Smooth muscle cell of the brain vasculature (primary cell): ENCODE measurements around the gene NOTCH1.

ENCODE experiments used
- DNase-seq: peaks from one replicate; pipeline ENCODE4 v3.0.0-alpha.2; 2012; ENCODE audit warnings: low read depth, low spot score

Gene NOTCH1

DNA sequence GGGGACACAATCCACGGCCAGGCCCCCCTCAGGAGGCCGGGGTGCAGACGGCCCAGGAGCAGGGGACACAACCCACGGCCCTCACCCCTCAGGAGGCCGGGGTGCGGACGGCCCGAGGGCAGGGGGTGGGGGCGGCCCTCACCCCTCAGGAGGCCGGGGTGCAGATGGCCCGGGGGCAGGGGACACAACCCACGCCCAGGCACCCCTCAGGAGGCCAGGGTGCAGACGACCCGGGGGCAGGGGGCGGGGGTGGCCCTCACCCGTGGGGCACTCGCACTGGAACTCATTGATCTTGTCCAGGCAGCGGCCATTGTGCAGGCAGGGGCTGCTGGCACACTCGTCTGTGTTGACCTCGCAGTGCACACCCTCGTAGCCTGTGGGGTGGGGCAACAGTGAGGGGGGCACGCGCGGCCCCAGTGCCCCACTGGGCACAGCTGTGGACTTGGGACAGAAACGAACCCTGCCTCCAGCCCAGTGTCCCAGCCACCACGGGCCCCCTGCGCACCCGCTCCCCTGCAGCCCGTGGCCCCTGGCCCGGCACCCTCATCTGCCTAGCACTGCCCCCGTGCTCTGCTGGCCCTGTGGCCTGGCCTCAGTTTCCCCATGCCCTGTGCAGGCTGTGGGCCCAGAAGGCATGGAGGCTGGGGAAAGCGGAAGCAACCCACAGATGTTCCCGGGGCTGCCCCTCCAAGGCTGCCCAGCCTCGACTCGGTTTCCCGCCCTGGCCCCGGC is 28.7 kb downstream of the NOTCH1 start:
- DNase-seq = no peak

DNA sequence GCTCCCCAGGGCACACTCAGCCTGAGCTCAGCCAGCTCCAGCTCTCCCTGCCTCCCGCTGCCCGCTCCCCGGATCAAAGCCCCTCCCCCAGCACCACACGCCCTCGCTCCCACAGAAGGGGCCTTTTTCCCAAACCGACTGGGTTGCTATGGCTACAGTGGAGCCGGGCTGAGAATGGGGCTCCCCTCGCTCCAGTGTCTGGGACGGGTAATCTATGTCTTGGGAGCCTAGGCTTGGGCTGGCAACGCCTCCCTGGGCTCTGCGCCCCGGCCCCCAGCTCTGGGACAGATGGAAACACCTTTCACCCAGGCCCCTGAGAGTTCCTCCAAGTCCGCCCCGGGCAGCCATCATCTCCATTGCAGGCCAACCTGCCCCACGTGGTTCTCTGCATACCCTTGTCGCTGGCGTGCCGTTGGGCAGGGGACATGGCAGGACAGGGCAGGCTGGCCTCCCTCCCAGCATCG is 29.6 kb downstream of the NOTCH1 start:
- no peak for DNase-seq

DNA sequence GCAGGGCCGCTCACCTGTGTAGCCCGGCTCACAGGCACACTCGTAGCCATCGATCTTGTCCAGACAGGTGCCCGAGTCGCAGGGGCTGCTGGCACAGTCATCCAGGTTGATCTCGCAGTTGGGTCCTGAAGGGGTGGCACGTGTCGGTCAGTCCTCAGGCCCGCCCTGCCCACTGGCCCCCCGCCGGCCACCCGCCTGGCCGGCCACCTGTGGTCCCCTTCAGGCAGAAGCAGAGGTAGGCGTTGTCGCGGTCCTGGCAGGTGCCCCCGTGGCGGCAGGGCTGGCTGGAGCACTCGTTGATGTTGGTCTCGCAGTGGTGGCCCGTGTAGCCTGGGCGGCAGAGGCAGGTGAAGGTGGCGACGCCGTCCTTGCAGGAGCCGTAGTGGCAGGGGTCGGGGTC is 30.6 kb downstream of the NOTCH1 start:
- DNase-seq = no peak

DNA sequence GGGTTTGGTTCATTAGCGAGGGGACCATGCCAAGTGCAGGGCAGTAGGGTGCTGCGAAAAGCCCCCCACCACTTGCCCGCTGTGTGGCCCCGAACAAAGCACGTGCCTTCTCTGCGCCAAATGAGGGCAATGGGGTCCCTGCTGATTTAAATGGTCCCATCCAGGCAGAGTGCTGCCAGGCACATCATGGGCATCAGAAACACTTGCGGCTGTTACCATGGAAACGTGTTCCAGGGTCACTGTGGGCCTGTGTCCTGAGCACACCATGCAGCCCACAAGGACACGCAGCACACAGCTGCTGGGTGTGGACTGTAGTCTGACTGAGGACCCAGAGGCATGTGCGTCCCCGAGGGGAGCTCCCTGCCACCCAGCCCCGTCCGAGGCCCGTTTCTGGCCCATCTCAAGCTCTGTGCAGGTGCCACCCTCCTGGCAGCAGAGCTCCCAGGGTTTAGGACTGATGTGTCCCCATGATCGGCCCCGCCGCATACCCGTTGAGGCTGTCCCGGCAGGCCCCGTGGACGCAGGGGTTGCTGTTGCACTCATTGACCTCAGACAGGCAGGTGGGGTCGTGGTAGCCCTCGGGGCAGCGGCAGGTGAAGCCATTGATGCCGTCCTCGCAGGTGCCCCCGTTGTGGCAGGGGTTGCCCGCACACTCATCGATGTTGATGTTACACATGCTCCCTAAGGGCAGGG is 31.7 kb downstream of the NOTCH1 start:
- DNase-seq = no peak

DNA sequence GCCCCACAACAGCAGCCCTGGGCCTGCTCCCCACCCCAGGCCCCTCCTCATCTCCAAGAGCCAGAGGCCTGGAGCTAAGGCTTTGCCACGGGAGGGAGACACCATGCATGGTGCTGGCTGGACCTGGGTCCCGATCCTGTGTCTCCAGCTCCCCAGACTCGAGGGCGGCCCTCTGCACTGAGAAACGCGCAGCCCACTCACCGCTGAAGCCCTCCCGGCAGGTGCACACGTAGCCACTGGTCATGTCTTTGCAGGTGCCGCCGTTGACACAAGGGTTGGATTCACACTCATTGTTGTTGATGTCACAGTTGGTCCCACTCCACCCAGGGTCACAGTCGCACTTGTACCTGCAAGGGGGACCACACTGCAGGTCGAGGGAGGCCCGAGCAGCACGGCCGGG is 32.7 kb downstream of the NOTCH1 start:
- no peak for DNase-seq

DNA sequence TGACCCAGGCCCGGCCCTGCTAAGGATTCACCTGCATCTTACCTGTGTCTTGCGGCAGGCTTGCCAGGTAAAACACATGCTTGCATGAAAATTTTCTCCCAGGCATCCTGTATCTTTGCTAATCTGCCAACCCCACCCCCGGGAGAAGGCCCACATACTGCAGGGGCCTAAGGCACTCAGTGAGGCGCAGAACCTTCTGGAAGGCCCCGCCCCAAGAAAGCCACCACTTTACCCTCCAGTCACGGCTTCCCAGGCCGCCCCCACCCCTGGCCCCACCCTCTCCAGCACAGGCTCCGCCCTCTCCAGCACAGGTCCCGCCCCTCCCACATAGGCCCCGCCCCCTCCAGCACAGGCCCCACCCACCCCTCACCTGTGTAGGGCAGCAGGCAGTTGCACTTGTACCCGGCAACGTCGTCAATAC is 33.2 kb downstream of the NOTCH1 start:
- no peak for DNase-seq

DNA sequence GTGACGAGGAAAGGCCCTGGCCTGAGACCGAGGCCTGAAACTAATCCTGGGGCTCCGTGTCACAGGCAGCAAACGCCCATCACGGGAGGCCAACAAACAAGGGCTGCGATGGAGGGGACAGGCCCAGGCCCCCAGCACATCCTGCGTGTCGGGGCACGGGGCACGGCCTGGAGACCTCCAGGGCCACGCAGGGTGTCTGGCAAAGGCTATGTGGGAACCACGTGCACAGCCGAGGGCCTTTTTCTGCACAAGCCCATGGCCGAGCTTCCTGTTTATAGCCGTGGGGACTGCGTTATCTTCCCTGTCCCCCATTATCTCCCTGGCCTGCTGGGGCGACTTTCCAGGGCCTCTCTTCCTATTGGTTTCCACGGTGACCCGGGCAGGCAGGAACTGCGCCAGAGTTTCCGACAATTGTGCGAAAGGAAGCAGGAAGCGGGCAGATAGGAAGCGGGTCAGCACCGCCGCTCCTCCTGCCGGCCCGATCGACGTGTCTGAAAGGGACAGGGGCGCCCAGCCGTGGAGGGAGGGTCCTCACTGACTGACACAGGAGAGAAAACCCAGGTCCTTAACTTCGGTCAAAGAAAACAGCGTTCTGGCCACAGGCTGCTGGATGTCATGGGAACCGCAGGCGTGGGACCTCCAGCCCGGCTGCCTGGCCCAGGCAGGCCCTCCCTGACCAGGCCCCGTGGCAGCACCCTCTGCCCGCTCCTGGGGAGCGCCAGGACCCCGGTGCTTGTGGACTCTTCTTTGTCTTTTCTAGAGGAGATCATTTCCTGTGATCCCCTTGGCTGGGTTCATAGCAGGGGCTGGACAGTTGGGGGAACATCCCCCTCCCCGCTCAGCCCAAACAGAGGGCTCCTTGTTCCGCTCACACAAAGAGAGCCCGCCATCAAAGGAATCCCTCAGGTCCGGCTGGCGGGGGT is 33.9 kb downstream of the NOTCH1 start:
- DNase-seq = no peak

DNA sequence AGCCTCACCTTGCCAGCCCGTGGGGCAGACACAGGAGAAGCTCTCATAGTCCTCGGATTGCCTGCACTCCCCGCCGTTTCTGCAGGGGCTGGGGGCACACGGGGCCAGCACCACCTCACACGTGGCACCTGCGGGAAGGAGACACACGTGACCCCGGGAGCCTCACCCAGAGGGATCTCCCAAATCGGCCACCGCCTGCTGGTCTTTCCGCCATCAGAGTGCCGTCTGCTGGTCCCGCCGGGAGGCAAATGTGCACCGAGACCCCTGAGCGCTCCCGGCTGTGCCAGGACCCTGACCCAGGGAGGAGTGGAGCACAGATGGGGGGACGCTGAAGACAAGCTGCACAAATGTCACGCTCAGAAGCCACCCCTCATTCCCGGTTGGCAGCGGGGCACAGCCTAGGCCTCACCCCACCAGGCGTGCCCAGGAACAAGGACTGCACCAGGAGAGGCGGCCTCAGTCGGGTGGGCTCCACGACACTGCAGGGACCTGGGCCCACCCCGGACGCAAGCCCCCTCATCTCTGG is 34.6 kb downstream of the NOTCH1 start:
- no peak for DNase-seq

DNA sequence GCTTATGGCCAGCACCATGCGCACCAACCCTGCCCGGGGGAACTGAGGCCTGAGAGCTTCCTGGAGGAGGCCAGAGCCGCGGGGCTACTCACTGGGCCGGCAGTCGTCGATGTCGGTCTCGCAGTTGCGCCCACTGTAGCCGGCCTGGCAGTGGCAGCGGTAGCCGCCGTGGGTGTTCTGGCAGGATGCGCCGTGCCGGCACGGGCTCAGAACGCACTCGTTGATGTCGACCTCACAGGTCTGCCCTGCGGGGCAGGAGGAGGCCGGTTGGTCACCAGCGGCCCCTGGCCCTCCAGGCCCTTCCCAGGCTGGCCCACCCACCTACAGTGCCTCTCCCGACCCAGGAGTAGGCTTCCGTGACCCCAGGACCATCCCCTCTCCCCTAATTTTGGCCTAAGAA is 35.3 kb downstream of the NOTCH1 start:
- no peak for DNase-seq

DNA sequence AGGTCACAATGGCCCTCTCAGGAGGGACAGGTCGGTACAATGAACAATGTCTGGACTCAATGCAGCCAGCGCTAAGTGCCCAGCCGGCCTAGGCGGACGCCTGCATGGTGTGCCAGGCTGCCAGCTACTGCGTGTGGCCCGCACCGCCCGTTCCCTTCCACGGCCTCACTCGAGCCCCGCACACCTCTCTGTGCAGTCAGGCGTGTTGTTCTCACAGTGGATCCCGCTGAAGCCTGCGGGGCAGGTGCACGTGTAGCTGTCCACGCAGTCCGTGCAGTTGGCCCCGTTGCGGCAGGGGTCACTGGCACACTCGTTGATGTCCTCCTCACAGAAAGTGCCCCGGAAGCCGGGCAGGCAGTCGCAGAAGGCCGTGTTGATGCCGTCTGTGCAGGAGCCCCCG is 36.3 kb downstream of the NOTCH1 start:
- DNase-seq = no peak

DNA sequence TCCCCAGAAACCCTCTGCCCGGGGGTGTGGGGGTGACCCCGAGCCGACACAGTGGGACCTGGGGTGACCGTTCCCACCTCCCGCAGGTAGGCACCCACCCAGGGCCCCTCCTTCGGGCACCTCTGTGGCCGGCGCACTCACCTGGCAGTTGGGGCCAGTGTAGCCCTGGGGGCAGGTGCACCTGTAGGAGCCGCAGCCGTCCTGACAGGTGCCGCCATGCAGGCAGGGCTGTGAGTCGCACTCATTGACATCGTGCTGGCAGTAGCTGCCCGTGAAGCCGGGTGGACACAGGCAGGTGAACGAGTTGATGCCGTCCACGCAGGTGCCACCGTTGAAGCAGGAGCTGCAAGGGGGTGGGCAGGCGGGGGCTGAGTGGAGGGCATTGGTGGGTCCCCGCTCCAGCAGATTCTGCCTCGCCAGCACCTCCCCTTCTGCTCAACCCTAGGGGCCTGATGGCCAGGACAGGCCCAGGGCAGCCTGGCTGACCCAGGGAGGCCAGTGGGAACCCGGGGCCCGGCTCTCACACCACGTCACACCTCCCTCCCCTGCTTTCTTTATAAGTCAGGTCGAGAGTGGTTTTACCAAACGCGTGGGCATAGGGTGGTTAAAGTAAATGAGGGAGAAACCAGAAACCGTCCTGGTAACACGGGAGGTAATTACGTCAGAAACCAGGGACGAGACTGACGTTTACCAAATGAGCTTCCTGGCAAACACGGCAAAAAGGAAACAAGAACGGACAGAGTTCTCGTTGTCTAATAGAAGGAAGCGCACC is 36.9 kb downstream of the NOTCH1 start:
- no peak for DNase-seq

DNA sequence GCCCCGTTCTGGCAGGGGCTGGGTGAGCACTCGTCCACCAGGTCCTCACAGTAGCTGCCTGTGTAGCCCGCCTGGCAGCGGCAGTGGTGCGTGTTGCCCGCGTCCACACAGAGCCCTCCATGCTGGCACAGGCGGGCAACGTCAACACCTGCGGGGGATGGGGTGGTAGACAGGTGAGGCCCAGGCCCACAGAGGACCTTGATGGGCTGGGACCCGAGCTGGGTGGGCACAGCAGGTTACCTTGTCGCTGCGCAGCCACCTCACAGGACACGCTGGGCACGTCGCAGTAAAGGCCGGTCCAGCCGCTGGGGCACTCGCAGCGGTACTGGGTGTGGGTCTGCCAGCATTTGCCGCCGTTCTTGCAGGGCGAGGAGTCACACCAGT is 37.9 kb downstream of the NOTCH1 start:
- DNase-seq = no peak

DNA sequence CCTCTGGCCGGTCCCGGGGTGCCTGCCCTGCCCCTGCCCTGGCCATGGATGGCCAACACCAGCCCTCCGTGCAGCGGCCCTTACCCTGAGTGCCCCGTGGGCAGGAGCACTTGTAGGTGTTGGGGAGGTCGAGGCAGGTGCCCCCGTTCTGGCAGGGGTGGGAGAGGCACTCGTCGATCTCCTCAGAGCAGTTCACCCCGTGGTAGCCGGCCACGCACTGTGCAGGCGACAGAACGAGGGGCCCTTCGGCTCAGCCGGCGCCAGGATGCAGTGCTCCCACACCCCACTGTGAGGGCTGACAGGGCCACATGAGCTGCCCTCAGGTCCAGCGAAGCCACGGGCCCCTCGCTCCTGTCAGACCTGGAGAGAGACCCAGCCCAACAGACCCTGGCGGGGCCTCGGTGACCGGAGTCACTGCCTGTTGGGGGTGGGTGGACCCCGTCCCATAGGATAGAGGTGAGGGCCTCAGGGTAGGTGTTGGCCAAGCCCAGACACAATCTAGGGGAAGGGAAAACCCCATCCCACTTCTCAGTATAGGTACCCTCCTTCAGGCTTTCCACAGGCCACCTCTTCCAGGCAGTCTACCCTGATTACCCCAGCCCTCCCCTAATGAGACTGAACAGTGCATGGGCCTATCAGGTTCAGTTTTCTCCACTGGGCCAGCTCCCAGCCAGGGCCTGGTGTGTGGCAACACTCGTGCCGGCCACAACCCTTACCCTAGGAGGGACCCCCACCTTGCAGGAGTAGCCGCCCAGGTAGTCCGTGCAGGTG is 38.4 kb downstream of the NOTCH1 start:
- no peak for DNase-seq

DNA sequence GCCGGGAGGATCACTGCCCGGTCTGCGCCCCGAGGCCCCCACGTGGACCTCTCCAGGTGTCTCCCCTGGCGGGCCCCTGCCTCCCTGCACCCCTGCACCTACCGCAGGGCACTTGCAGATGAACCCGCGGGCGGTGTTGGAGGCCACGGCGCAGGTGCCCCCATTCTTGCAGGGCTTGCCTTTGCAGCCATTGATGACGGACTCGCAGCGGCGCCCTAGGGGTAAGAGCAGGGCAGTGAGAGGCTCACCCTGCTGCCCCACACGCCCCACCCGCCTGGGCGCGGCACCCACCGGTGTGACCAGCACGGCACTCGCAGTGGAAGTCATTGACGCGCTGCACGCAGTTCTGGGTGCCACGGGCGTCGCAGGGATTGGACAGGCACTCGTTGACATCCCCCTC is 39.4 kb downstream of the NOTCH1 start:
- no peak for DNase-seq

DNA sequence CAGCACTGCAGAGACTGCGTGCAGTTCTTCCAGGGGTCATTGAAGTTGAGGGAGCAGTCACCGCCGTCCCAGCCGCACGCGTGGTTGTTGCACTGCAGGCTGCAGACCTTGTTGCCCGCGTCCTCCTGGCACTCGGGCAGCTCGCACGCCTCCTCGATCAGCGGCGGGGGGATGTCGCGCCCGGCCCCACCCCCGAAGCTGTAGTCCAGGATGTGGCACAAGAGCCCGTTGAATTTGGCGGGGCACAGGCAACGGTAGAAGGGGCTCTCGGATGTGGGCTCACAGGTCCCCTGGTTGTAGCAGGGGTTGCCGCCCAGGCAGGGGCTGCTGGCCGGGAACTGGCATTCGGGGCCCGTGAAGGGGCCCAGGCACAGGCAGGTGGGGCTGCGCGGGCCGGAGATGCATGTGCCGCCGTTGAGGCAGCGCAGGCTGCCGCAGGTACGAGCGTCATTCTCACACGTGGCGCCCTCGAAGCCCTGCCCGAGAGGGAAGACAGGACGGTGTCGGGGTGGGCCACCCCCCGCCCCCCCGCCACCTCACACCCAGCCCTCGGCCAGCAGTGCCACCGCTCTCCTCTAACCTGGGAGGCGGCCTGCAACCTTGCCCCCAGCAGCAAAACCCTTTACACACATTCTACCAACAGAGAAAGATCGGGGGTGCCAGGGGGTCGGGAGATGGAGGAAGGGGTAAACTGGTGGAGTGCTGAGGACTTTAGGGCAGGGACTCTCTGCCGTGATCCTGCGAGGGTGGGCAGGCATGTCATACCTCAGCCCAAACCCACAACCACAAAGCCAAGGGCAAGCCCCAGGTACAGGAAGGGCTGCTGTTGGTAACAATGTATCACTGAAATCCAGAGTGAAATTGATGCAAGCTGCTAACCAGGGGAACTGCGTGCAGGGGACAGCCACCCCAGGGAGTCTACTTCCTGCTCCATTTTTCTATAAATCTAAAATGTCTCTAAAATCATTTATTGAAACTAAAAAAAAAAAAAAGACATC is 40.1 kb downstream of the NOTCH1 start:
- no peak for DNase-seq

DNA sequence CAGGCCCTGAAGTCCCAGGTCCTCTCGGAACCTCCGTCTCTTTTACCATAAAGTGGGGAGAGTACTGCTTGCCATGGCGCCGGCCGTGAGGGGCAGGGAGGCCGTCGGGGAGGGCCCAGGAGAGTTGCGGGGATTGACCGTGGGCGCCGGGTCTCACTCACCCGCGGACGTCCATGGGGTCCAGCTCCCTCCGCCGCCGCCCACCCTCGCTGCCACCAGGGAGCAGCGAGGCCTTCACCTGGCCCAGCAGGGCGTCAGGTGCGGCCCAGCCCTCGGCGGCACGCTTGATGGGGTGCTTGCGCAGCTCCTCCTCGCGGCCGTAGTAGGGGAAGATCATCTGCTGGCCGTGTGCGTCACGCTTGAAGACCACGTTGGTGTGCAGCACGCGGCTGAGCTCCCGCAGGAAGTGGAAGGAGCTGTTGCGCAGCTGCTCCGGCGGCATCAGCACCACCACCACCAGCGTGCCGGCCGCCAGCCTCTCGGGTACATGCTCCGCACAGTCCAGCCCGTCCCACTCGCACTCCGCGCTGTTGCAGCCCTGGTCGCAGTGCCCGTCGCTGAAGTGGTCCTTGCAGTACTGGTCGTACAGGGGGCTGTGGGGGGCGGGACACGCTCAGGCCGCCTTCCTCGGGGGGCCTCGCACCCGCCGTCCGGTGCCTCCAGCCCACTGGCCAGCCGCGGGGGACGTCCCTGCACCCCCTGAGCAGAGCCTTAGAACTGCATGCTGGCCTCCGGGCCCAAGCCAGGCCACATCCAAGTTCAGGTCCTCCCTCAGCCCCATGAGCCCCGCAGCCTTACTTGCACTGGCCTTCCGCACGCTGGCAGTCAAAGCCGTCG is 41.1 kb downstream of the NOTCH1 start:
- DNase-seq = no peak

DNA sequence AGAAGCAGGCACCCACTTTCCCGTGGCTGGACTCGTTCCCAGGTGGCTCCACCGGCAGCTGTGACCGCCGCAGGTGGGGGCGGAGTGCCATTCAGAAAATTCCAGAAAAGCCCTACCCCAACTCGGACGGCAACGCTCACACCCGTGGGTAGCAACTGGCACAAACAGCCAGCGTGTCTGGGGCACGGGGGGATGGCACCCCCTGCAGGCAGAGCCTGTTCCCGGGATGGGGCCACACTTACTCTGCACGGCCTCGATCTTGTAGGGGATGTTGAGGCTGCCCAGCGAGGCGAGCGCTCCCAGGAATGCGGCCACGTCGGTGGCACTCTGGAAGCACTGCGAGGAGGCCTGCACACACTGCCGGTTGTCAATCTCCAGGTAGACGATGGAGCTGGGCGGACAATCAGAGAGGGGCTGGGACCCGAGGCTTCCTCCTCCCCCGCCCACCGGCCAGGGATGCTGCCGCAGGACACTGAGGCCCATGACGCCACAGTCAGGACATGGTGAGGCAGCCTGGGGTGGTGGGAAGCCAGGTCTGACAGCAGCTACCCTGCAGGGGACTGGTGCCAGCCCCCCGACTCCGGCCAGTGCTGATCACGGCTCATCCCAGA is 42.8 kb downstream of the NOTCH1 start:
- no peak for DNase-seq

DNA sequence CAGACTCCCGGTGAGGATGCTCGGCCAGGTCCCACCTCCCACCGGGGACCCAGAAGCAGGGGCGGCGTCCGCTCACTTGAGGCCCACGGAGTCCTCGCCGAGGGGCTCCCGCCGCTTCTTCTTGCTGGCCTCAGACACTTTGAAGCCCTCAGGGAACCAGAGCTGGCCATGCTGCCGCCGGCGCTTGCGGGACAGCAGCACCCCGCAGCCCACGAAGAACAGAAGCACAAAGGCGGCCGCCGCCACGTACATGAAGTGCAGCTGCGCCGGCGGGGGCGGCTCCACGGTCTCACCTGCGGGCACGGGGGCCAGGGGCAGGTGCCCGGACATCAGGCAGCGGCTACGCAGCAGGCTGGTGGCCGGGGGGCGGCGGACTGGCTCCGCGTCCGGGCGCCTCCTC is 43.7 kb downstream of the NOTCH1 start:
- no peak for DNase-seq
